ENCODE measurements around the gene EVI2B. TPM values are rescaled to one million over a fixed set of nuclear protein-coding genes. Genes with fewer than 3 reads are reported as not detected.
A peak's percentile ranks its signal among the peaks of the same experiment; 100 is the strongest.
"Not testable (repeated sequence)": the region's sequence is repeated elsewhere in the genome, so short reads cannot be mapped to it uniquely, and the experiment has no call there.

EVI2B gene
- polyA plus RNA-seq, 1 experiment, result 0.41 TPM

DNA sequence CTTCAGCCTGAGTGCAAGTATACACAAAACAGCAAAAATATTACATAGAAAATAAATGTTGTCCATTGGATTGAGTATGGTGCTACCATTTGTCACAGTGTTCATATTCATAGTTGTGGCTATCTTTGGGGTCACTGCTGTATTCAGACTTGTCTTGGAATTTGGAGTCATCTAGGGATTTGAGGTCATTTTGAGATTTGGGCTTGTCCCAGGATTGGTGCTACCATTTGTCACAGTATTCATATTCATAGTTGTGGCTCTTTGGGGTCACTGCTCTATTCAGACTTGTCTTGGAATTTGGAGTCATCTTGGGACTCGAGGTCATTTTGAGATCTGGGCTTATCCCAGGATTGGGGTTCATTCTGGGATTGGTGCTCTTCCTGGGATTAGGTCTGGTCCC is 41.6 kb downstream of the EVI2B start:
- no peaks in the 10 kb centered on the region for H3K9me3 ChIP-seq (ENCODE audit: control insufficient read depth, insufficient read depth, low read length)
- no peak for TF ChIP-seq CTCF (IDR thresholded peaks at IDR 0.05; ENCODE audit: low read depth, low read length)
- DNase-seq (ENCODE audit: low read depth, low spot score), result no peak
- H3K27me3 ChIP-seq (ENCODE audit: control insufficient read depth, insufficient read depth, low read length), result no peaks in the 10 kb centered on the region
- ChIA-PET POLR2A (no interaction called here), CTCF (no interaction called here)
- no peak overlapping the region for H3K27ac ChIP-seq (ENCODE audit: low read depth, low read length)
- H3K4me3 ChIP-seq (ENCODE audit: low read depth, low read length), result no peak overlapping the region

DNA sequence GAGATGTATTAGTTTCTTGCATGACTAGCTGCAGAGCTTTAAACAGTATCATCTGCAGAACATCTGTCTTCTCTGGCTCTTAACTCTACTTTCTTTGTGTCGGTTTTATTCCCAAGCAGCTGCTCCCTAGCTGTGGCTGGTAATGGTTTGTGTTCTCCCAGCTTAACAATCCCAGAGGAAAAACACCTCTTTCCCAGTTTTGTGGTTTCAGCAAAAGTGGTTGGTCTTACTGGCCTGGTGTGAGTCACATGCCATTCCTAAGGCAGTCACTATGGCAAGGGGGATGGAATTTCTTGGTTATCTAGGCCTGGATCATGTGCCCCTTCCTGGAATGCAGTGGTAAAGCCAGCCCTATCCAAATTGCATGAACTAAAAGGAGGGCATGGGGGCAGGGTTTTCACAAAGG is 44.3 kb downstream of the EVI2B start:
- ChIA-PET POLR2A (interaction anchor here (0.8 kb wide), 1 partner anchor 102 kb away, joined by 4 read pairs; no protein-coding TSS in a partner anchor), CTCF (no interaction called here)
- no peaks in the 10 kb centered on the region for H3K27me3 ChIP-seq (ENCODE audit: control insufficient read depth, insufficient read depth, low read length)
- TF ChIP-seq CTCF (IDR thresholded peaks at IDR 0.05; ENCODE audit: low read depth, low read length), result no peak
- DNase-seq (ENCODE audit: low read depth, low spot score), result peak; percentile 91
- H3K27ac ChIP-seq (ENCODE audit: low read depth, low read length), result peak overlapping the region; percentile 61
- no peaks in the 10 kb centered on the region for H3K9me3 ChIP-seq (ENCODE audit: control insufficient read depth, insufficient read depth, low read length)
- H3K4me3 ChIP-seq (ENCODE audit: low read depth, low read length), result no peak overlapping the region

DNA sequence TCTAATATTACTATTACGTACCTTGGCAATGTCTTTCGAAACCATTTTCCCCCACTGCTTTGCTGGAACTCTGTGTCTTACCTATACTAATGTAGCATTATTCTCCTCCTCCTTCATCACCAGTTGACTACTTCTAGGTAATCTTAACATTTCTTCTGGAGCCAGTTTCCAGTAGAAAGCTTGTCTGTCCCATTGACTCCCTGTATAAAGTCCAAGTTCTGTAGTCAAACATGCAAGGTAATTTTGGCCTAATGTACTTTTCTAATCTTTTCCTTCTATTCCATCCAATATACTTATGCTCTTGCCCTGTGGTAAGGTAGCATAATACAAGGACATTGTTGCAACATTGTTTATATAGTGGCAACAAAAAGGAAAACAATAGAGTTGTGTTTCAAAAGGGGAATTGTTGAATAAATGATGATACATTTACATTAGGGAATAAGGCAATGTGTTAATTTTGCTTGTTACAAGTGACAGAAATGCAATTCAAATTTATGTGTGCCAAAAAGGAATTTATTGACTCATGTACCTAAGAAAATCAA is 44.7 kb downstream of the EVI2B start:
- DNase-seq (ENCODE audit: low read depth, low spot score), result no peak
- no peaks in the 10 kb centered on the region for H3K9me3 ChIP-seq (ENCODE audit: control insufficient read depth, insufficient read depth, low read length)
- H3K27me3 ChIP-seq (ENCODE audit: control insufficient read depth, insufficient read depth, low read length), result no peaks in the 10 kb centered on the region
- peak overlapping the region; percentile 63 for H3K27ac ChIP-seq (ENCODE audit: low read depth, low read length)
- no peak overlapping the region for H3K4me3 ChIP-seq (ENCODE audit: low read depth, low read length)
- no peak for TF ChIP-seq CTCF (IDR thresholded peaks at IDR 0.05; ENCODE audit: low read depth, low read length)
- ChIA-PET CTCF (no interaction called here), POLR2A (interaction anchor here (0.6 to 0.8 kb wide), 2 partner anchors 103 to 834 kb away, joined by 3 to 4 read pairs; no protein-coding TSS in a partner anchor)

DNA sequence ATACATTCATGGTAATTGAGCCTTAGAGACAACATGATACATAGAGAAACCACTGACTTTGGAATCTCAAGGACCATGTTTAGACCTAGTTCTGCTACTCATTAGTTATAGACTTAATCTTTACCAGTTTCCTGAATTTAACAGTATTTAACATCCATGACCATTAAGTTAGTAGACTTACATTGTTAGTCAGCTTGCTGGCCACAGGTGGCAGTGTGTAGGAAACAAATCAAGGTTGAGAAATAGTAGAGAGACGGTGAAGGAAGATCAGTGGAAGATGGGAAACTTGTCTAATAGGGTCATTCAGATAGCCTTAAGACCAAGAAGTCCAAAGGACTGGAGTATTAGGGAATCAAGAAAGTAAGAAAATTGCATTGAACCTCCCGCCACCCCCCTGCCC is 47.8 kb downstream of the EVI2B start:
- H3K27ac ChIP-seq (ENCODE audit: low read depth, low read length), result no peak overlapping the region
- TF ChIP-seq CTCF (IDR thresholded peaks at IDR 0.05; ENCODE audit: low read depth, low read length), result peak; percentile 17; the same call in 1 of the 2 replicates
- POLR2A ChIA-PET, result no interaction called here
- H3K27me3 ChIP-seq (ENCODE audit: control insufficient read depth, insufficient read depth, low read length), result no peaks in the 10 kb centered on the region
- H3K9me3 ChIP-seq (ENCODE audit: control insufficient read depth, insufficient read depth, low read length), result no peaks in the 10 kb centered on the region
- H3K4me3 ChIP-seq (ENCODE audit: low read depth, low read length), result no peak overlapping the region
- CTCF ChIA-PET, result no interaction called here
- DNase-seq (ENCODE audit: low read depth, low spot score), result no peak

DNA sequence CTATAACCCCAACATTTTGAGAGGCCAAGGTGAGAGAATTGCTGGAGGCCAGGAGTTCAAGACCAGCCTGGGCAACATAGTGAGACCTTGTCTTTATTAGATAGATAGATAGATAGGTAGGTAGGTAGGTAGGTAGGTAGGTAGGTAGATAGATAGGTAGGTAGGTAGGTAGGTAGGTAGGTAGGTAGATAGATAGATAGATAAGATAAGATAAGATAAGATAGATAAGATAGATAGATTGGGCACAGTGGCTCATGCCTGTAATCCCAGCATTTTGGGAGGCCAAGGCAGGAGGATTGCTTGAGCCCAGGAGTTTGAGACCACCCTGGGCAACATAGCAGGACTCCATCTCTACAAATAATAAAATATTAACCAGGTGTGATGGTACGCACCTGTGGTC is 50.9 kb downstream of the EVI2B start:
- DNase-seq (ENCODE audit: low read depth, low spot score); H3K27me3 ChIP-seq (ENCODE audit: control insufficient read depth, insufficient read depth, low read length); H3K4me3 ChIP-seq (ENCODE audit: low read depth, low read length); CTCF ChIA-PET; POLR2A ChIA-PET; H3K9me3 ChIP-seq (ENCODE audit: control insufficient read depth, insufficient read depth, low read length); H3K27ac ChIP-seq (ENCODE audit: low read depth, low read length): not testable (repeated sequence)

GRCh38 chr17:31261601-31262000 is 52.3 kb downstream of the EVI2B start:
- ChIA-PET CTCF (no interaction called here), POLR2A (no interaction called here)
- H3K4me3 ChIP-seq (ENCODE audit: low read depth, low read length), result no peak overlapping the region
- TF ChIP-seq CTCF (IDR thresholded peaks at IDR 0.05; ENCODE audit: low read depth, low read length), result no peak
- no peak for DNase-seq (ENCODE audit: low read depth, low spot score)
- H3K27me3 ChIP-seq (ENCODE audit: control insufficient read depth, insufficient read depth, low read length), result no peaks in the 10 kb centered on the region
- no peaks in the 10 kb centered on the region for H3K9me3 ChIP-seq (ENCODE audit: control insufficient read depth, insufficient read depth, low read length)
- no peak overlapping the region for H3K27ac ChIP-seq (ENCODE audit: low read depth, low read length)

Measured in AG04450 (cell line).